ENCODE results near the gene OR5B21.

Gene OR5B21

DNA sequence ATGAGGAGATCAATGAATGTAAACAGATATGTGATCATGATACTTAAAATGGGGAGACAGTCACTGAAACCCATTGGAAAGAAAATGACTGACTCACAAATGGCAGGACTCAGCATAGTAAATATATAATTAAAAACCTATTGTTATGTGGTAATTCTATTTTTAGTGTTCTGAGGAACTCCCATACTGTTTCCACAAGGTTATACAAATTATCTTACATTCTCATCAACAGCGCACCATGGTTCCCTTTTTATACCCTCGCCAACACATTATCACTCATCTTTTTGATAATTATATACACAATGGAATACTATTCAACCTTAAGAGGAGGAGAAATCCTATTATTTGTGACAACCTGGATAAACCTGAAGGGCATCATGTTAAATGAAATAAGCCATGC is 17.1 kb downstream of the OR5B21 start:
- DNase-seq = no peak

DNA sequence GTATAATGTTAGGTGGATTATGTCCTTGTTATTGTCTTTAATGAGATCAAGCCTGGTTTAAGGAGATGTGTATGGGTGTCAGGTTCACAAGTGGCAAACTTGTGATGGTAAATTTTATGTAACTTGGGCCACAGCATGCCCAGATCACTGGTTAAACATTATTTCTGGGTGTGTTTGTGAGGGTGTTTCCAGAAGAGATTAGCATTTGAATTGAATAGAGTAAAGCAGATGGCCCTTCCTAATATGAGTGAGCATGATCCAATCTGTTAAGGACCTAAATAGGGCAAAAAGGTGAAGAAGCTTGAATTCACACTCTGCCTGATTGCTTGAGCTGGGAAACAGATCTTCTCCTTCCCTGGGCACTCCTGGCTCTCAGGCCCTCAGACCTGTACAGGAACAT is 20.7 kb downstream of the OR5B21 start:
- DNase-seq = no peak

DNA sequence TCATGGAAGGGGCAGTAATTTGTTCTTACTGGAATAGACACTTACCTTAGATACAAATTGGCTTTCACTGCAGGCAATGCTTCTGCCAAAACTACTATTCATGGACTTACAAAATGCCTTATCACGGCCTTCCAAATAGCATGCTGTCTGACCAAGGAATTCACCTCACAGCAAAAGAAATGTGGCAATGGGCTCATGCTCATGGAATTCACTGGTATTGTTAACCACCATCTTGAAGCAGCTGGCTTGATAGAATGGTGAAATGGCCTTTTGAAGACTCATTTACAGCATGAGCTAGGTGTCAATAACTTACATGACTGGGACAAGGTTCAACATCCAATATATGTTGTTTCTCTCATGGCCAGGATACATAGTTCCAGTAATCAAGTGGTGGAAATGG is 21.9 kb downstream of the OR5B21 start:
- no peak for DNase-seq

- no peak for DNase-seq
Observed at GRCh38 chr11:58471892-58472291, 36.0 kb downstream of the OR5B21 start.

- DNase-seq = no peak
Observed at GRCh38 chr11:58466293-58466692, 41.6 kb downstream of the OR5B21 start.

DNA sequence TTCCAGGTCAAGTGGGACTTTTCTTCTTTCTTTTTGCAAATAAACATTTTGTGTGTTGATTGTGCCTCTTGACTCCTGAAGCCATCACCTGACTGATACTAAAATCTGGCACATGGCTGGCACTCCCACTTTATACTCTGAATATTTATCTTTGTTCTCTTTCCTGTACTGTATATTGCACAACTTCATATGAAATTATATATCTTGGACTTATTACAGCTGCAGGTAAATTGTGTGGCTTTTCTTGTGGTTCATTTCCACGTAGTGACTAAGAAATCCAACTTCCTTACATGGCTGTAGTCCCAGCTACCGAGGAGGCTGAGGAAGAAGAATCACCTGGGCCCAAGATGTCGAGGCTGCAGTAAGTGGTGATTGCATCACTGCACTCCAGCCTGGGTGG is 42.2 kb downstream of the OR5B21 start:
- no peak for DNase-seq

Data from CD4-positive, alpha-beta T cell treated with Interleukin-15 for 1 hour (primary cell).